ENCODE results near the gene EPM2A. TPM values are rescaled to one million over a fixed set of nuclear protein-coding genes. Genes with fewer than 3 reads are reported as not detected.

The EPM2A gene
- total RNA-seq, 1 experiment from 2014 or later: 4.7 TPM

- POLR2A ChIA-PET (ENCODE audit: unreplicated experiment): no interaction called here
- no peak overlapping the region for H3K27ac ChIP-seq
- no peak for DNase-seq
- no peaks in the 10 kb centered on the region for H4K20me1 ChIP-seq (ENCODE audit: insufficient read depth)
- TF ChIP-seq EZH2 (IDR thresholded peaks at IDR 0.05; ENCODE audit: low read depth): no peak
- TF ChIP-seq CTCF (conservative IDR thresholded peaks at IDR 0.05): no peak
- peaks cover 6% of the 10 kb centered on the region; the same call in 1 of the 2 replicates for H3K9me3 ChIP-seq (ENCODE audit: insufficient read depth, low read depth)
- intact Hi-C loops (cut with micrococcal nuclease; ENCODE audit: unreplicated experiment): no loop called here
- BruUV-seq (replicated peaks): no TSS peak
- H3K79me2 ChIP-seq (ENCODE audit: low read depth): no peaks in the 10 kb centered on the region
- no peak overlapping the region for H3K4me2 ChIP-seq
- CTCF ChIA-PET: no interaction called here
- no peaks in the 10 kb centered on the region for H3K27me3 ChIP-seq (ENCODE audit: insufficient read depth, low read depth)
- H3K36me3 ChIP-seq (ENCODE audit: low read depth): no peaks in the 10 kb centered on the region
- no peaks in the 10 kb centered on the region for H3K4me1 ChIP-seq (replicated peaks; ENCODE audit: insufficient read depth)
- no peaks in the 10 kb centered on the region; the same call in 1 of the 2 replicates for H3K9me2 ChIP-seq (ENCODE audit: insufficient read depth)
- H3F3A ChIP-seq (ENCODE audit: insufficient read depth, low read depth): no peaks in the 10 kb centered on the region
- no peak overlapping the region for H3K4me3 ChIP-seq
- no peak overlapping the region for H2AFZ ChIP-seq
Measured at GRCh38 chr6:145694083-145694737, 41.1 kb downstream of the EPM2A start.

- TF ChIP-seq EZH2 (IDR thresholded peaks at IDR 0.05; ENCODE audit: low read depth) (no peak), CTCF (conservative IDR thresholded peaks at IDR 0.05) (no peak)
- Histone ChIP-seq H2AFZ (no peak overlapping the region), H3K79me2 (ENCODE audit: low read depth) (no peaks in the 10 kb centered on the region), H3K27ac (no peak overlapping the region), H3K4me3 (no peak overlapping the region), H3K9me2 (ENCODE audit: insufficient read depth) (no peaks in the 10 kb centered on the region), H3K36me3 (ENCODE audit: low read depth) (no peaks in the 10 kb centered on the region), H4K20me1 (ENCODE audit: insufficient read depth) (no peaks in the 10 kb centered on the region), H3K27me3 (ENCODE audit: insufficient read depth, low read depth) (no peaks in the 10 kb centered on the region), H3K9me3 (ENCODE audit: insufficient read depth, low read depth) (no peaks in the 10 kb centered on the region), H3K4me1 (replicated peaks; ENCODE audit: insufficient read depth) (no peaks in the 10 kb centered on the region), H3K4me2 (no peak overlapping the region), H3F3A (ENCODE audit: insufficient read depth, low read depth) (no peaks in the 10 kb centered on the region)
- CTCF ChIA-PET: no interaction called here
- no TSS peak for BruUV-seq (replicated peaks)
- DNase-seq: no peak
- POLR2A ChIA-PET (ENCODE audit: unreplicated experiment): no interaction called here
- intact Hi-C loops (cut with micrococcal nuclease; ENCODE audit: unreplicated experiment): no loop called here
Measured at GRCh38 chr6:145690969-145691368, 44.4 kb downstream of the EPM2A start.

- no peak overlapping the region for H2AFZ ChIP-seq
- intact Hi-C loops (cut with micrococcal nuclease; ENCODE audit: unreplicated experiment): no loop called here
- H3K27ac ChIP-seq: no peak overlapping the region
- ChIA-PET POLR2A (ENCODE audit: unreplicated experiment) (no interaction called here), CTCF (no interaction called here)
- H3K4me1 ChIP-seq (replicated peaks; ENCODE audit: insufficient read depth): no peaks in the 10 kb centered on the region
- BruUV-seq (replicated peaks): no TSS peak
- no peaks in the 10 kb centered on the region for H3K9me2 ChIP-seq (ENCODE audit: insufficient read depth)
- no peaks in the 10 kb centered on the region for H3K27me3 ChIP-seq (ENCODE audit: insufficient read depth, low read depth)
- H3K36me3 ChIP-seq (ENCODE audit: low read depth): no peaks in the 10 kb centered on the region
- H3K4me2 ChIP-seq: no peak overlapping the region
- H3K79me2 ChIP-seq (ENCODE audit: low read depth): no peaks in the 10 kb centered on the region
- H3F3A ChIP-seq (ENCODE audit: insufficient read depth, low read depth): no peaks in the 10 kb centered on the region
- TF ChIP-seq CTCF (conservative IDR thresholded peaks at IDR 0.05) (no peak), EZH2 (IDR thresholded peaks at IDR 0.05; ENCODE audit: low read depth) (no peak)
- no peak overlapping the region for H3K4me3 ChIP-seq
- H4K20me1 ChIP-seq (ENCODE audit: insufficient read depth): no peaks in the 10 kb centered on the region
- no peaks in the 10 kb centered on the region for H3K9me3 ChIP-seq (ENCODE audit: insufficient read depth, low read depth)
- DNase-seq: no peak
Measured at GRCh38 chr6:145689529-145689928, 45.8 kb downstream of the EPM2A start.
